ENCODE results near the gene ARMC7.

GRCh38 chr17:75176625-75177024 is 66.9 kb downstream of the ARMC7 start:
- TF ChIP-seq, protein P1, sequence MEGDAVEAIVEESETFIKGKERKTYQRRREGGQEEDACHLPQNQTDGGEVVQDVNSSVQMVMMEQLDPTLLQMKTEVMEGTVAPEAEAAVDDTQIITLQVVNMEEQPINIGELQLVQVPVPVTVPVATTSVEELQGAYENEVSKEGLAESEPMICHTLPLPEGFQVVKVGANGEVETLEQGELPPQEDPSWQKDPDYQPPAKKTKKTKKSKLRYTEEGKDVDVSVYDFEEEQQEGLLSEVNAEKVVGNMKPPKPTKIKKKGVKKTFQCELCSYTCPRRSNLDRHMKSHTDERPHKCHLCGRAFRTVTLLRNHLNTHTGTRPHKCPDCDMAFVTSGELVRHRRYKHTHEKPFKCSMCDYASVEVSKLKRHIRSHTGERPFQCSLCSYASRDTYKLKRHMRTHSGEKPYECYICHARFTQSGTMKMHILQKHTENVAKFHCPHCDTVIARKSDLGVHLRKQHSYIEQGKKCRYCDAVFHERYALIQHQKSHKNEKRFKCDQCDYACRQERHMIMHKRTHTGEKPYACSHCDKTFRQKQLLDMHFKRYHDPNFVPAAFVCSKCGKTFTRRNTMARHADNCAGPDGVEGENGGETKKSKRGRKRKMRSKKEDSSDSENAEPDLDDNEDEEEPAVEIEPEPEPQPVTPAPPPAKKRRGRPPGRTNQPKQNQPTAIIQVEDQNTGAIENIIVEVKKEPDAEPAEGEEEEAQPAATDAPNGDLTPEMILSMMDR (IDR thresholded peaks at IDR 0.05): no peak
- TF ChIP-seq EZH2phosphoT487 (IDR thresholded peaks at IDR 0.05) (no peak), EZH2 (IDR thresholded peaks at IDR 0.05) (no peak)

Measured in neural progenitor cell (in vitro differentiated cells).